Endothelial cell (in vitro differentiated cells): ENCODE results near the gene SNAI3. TPM values are rescaled to one million over a fixed set of nuclear protein-coding genes. Genes with fewer than 3 reads are reported as not detected.

Experiments
- DNase-seq: peaks from one replicate; pipeline ENCODE4 v3.0.0; 2021; ENCODE audit warnings: low spot score
- H3K27ac Mint-ChIP-seq: one replicate; pipeline ENCODE4 v1.8.0; 2021; ENCODE audit warnings: mixed read lengths, inconsistent platforms; ENCODE audit not compliant: unreplicated experiment
- H3K27me3 Mint-ChIP-seq: one replicate; pipeline ENCODE4 v1.8.0; 2021; ENCODE audit warnings: mild to moderate bottlenecking, moderate library complexity, mixed read lengths, inconsistent platforms; ENCODE audit not compliant: unreplicated experiment
- H3K36me3 Mint-ChIP-seq: one replicate; pipeline ENCODE4 v1.8.0; 2021; ENCODE audit warnings: mild to moderate bottlenecking, low read depth, mixed read lengths, inconsistent platforms; ENCODE audit not compliant: unreplicated experiment
- H3K4me1 Mint-ChIP-seq: one replicate; pipeline ENCODE4 v1.8.0; 2021; ENCODE audit warnings: mild to moderate bottlenecking, mixed read lengths, inconsistent platforms; ENCODE audit not compliant: unreplicated experiment
- H3K4me3 Mint-ChIP-seq: one replicate; pipeline ENCODE4 v1.8.0; 2021; ENCODE audit warnings: mild to moderate bottlenecking, mixed read lengths, inconsistent platforms; ENCODE audit not compliant: unreplicated experiment
- H3K9me3 Mint-ChIP-seq: one replicate; pipeline ENCODE4 v1.8.0; 2021; ENCODE audit warnings: mixed read lengths, inconsistent platforms; ENCODE audit not compliant: unreplicated experiment
- total RNA-seq: library from RNA; stranded (reverse); fragmentation: NEBNext Ultra II Directional; extraction: Animal tissue kit (Norgen Biotek cat#: 25700); gene quantifications from one replicate; pipeline ENCODE4 v1.2.1, GENCODE V29; 2021; ENCODE audit not compliant: unreplicated experiment
- TF ChIP-seq, protein P1 (sequence below): fragments of 200-600 bp; sonication (generic); IDR thresholded peaks from one replicate; pipeline ENCODE4 v1.5.0; 2021; ENCODE audit warnings: antibody characterized with exemption; ENCODE audit not compliant: unreplicated experiment

The SNAI3 gene
- total RNA-seq, 1 donor from 2014 or later: 2.6 TPM

DNA sequence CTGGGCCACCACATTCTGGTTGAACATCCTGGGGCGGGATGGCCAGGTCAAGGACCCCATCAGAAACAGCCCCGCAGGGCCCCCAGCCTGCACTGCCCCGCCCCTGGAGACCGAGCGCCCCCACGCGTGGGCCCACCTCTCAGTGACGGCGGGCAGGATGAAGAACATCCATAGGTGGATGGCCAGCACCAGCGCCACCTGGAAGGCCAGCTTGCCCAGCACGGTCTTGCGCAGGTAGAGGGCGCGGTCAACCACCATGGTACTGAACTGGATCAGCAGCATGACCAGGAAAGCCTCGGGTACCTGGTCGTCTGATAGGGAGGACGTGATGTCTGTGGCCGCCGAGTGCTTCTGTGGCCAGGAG is 33.6 kb upstream of the SNAI3 start:
- Mint-ChIP-seq H3K4me1 (no peaks in the 10 kb centered on the region), H3K9me3 (no peaks in the 10 kb centered on the region), H3K27ac (no peak overlapping the region), H3K36me3 (peaks cover 12% of the 10 kb centered on the region), H3K4me3 (no peak overlapping the region), H3K27me3 (peaks cover 14% of the 10 kb centered on the region)
- TF ChIP-seq, protein P1, sequence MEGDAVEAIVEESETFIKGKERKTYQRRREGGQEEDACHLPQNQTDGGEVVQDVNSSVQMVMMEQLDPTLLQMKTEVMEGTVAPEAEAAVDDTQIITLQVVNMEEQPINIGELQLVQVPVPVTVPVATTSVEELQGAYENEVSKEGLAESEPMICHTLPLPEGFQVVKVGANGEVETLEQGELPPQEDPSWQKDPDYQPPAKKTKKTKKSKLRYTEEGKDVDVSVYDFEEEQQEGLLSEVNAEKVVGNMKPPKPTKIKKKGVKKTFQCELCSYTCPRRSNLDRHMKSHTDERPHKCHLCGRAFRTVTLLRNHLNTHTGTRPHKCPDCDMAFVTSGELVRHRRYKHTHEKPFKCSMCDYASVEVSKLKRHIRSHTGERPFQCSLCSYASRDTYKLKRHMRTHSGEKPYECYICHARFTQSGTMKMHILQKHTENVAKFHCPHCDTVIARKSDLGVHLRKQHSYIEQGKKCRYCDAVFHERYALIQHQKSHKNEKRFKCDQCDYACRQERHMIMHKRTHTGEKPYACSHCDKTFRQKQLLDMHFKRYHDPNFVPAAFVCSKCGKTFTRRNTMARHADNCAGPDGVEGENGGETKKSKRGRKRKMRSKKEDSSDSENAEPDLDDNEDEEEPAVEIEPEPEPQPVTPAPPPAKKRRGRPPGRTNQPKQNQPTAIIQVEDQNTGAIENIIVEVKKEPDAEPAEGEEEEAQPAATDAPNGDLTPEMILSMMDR: no peak
- no peak for DNase-seq

DNA sequence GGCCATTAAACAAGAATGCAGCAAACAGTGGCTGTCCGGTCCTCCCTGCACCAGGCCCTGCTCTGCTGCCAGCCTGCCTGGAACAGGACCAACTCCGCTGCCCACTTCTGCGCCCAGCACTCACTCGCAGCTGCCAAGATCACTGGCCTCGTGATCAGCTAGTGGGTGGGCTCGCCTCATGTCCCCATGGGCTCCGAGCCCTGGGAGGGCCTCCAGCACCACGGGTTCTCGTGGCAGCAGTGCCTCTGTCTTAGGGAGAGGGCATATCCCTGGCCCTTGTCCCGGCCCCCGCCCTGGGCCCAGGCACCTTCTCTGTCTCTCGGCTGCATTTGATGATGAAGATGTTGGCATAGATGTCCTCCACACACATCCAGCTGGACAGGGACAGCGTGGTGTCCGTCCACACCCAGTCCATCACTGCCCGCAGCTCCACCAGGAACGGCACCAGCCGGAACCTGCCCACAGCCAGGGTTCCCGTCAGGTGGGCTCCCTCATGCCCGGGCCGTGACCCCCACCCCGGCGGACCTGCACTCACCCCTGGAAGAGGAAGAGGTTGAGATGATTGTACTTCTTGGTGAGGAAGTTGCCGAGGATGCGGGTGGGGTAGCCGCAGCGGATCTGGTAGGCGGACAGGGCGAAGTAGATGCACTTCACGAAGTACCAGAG is 33.1 kb upstream of the SNAI3 start:
- peaks cover 12% of the 10 kb centered on the region for H3K36me3 Mint-ChIP-seq
- H3K9me3 Mint-ChIP-seq: no peaks in the 10 kb centered on the region
- H3K4me3 Mint-ChIP-seq: no peak overlapping the region

DNA sequence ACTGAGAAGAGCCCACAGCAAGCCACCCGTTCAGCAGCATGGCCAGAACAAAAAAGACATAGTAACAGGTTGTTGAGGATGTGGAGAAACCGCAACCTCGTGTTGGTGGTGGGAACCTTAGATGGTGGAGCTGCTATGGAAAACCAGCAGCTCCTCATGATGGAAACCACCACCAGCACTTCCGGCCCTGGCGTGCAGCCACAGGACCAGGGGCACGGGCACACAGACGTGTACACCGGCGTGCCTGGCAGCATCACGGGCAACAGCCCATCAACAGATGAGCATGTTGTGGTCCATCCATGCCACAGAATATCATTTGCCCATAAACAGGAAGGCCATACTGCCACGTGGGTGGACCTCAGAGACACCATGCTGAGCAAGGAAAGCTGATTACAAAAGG is 31.9 kb upstream of the SNAI3 start:
- no peaks in the 10 kb centered on the region for H3K9me3 Mint-ChIP-seq
- H3K4me3 Mint-ChIP-seq: peak overlapping the region; percentile 49
- H3K36me3 Mint-ChIP-seq: peaks cover 12% of the 10 kb centered on the region
- H3K27ac Mint-ChIP-seq: no peak overlapping the region
- no peaks in the 10 kb centered on the region for H3K4me1 Mint-ChIP-seq
- no peak for DNase-seq
- TF ChIP-seq, protein P1: no peak
- H3K27me3 Mint-ChIP-seq: peaks cover 11% of the 10 kb centered on the region

More for the DNA sequence above, 33.1 kb upstream of the SNAI3 start:
- Mint-ChIP-seq H3K4me1 (no peaks in the 10 kb centered on the region), H3K27ac (peak overlapping the region; percentile 67), H3K27me3 (peaks cover 11% of the 10 kb centered on the region)
- TF ChIP-seq, protein P1: no peak
- DNase-seq: no peak

DNA sequence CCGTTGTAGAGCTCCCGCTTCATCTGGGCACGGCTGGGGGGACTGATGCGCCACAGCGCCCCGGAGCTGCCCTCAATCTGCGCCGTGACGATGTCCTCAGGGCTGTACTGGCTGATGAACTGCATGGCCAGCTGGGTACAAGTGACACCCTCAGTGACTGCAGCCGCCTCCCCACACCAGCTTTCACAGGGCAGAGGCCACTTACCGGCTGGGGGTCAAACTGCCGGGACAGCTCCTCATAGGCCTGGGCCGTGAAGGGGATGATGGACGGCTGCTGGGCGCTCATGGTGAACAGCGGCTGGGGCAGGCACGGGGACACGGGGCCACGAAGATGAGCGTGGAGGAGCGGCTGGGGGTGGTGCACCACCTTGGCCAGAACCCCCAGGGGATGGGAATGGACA is 30.3 kb upstream of the SNAI3 start:
- H3K4me1 Mint-ChIP-seq: no peaks in the 10 kb centered on the region
- no peak overlapping the region for H3K27ac Mint-ChIP-seq
- TF ChIP-seq, protein P1: no peak
- peaks cover 12% of the 10 kb centered on the region for H3K27me3 Mint-ChIP-seq
- peaks cover 14% of the 10 kb centered on the region for H3K36me3 Mint-ChIP-seq
- no peak for DNase-seq
- H3K4me3 Mint-ChIP-seq: no peak overlapping the region
- H3K9me3 Mint-ChIP-seq: no peaks in the 10 kb centered on the region

DNA sequence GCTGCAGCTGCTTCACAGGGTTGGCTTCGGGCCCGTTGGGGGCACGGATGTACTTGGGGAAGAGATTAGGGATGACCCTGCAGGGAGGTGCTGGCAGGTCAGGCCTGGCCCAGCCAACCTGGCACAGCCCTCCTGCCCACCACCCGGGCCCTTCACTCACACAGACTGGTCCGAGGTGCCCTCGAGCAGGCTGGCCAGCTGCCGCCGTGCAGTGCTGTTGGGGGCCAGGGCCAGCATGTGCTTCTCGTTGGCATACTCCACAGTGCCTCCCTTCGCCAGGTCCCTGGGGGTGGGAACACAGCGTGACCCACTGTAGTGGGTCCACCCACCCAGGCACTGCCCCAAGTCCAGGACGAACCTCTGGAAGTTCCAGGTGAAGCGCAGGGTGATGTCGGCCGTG is 29.9 kb upstream of the SNAI3 start:
- no peaks in the 10 kb centered on the region for H3K9me3 Mint-ChIP-seq
- H3K27me3 Mint-ChIP-seq: peaks cover 13% of the 10 kb centered on the region
- H3K4me1 Mint-ChIP-seq: no peaks in the 10 kb centered on the region
- peaks cover 15% of the 10 kb centered on the region for H3K36me3 Mint-ChIP-seq
- DNase-seq: no peak
- H3K27ac Mint-ChIP-seq: no peak overlapping the region
- TF ChIP-seq, protein P1: no peak
- H3K4me3 Mint-ChIP-seq: no peak overlapping the region
